NK-92 treated with Interleukin-12 subunit alpha and Interleukin-12 subunit beta, amount 100 ng/mL, for 24 hours (cell line): Measurements from ENCODE around the gene HTRA1.

ENCODE experiments used
- DNase-seq: peaks from one replicate; lab custom pipeline; 2025; lab: John Stamatoyannopoulos, UW

HTRA1 gene

GRCh38 chr10:122474131-122474818 lies 12.9 kb downstream of the HTRA1 start:
- DNase-seq = no peak

- no peak for DNase-seq
Measured at GRCh38 chr10:122475100-122475499, 13.7 kb downstream of the HTRA1 start.

GRCh38 chr10:122475591-122476332 lies 14.4 kb downstream of the HTRA1 start:
- no peak for DNase-seq

GRCh38 chr10:122476333-122476695 lies 15.0 kb downstream of the HTRA1 start:
- no peak for DNase-seq

GRCh38 chr10:122477436-122477835 lies 16.1 kb downstream of the HTRA1 start:
- DNase-seq = no peak

- DNase-seq = no peak
Measured at GRCh38 chr10:122478971-122479370, 17.6 kb downstream of the HTRA1 start.

- DNase-seq = no peak
Measured at GRCh38 chr10:122480146-122480833, 18.9 kb downstream of the HTRA1 start.

GRCh38 chr10:122481296-122482056 lies 20.1 kb downstream of the HTRA1 start:
- DNase-seq = no peak

GRCh38 chr10:122484276-122485060 lies 23.1 kb downstream of the HTRA1 start:
- DNase-seq = no peak

GRCh38 chr10:122485670-122486069 lies 24.3 kb downstream of the HTRA1 start:
- no peak for DNase-seq

GRCh38 chr10:122486406-122487080 lies 25.2 kb downstream of the HTRA1 start:
- DNase-seq = no peak

GRCh38 chr10:122487174-122487765 lies 25.9 kb downstream of the HTRA1 start:
- no peak for DNase-seq

GRCh38 chr10:122490268-122490667 lies 28.9 kb downstream of the HTRA1 start:
- no peak for DNase-seq

GRCh38 chr10:122490786-122491680 lies 29.7 kb downstream of the HTRA1 start:
- no peak for DNase-seq

GRCh38 chr10:122492006-122492405 lies 30.7 kb downstream of the HTRA1 start:
- no peak for DNase-seq

GRCh38 chr10:122492999-122493481 lies 31.7 kb downstream of the HTRA1 start:
- DNase-seq = no peak

- no peak for DNase-seq
Measured at GRCh38 chr10:122493761-122494160, 32.4 kb downstream of the HTRA1 start.

- DNase-seq = no peak
Measured at GRCh38 chr10:122494173-122494820, 32.9 kb downstream of the HTRA1 start.

- no peak for DNase-seq
Measured at GRCh38 chr10:122494833-122495232, 33.5 kb downstream of the HTRA1 start.
